ENCODE measurements around the gene CGAS. TPM values are rescaled to one million over a fixed set of nuclear protein-coding genes. Genes with fewer than 3 reads are reported as not detected.

Gene CGAS
- total and polyA plus RNA-seq, 2 experiments from 2014 or later = 8.3 to 12.7 TPM

GRCh38 chr6:73461537-73462350, 9.6 kb upstream of the CGAS start, which contains the start of gene MTO1:
Gene MTO1, plus strand, starts transcription at chr6:73461737. Its CDS starts 118 bp downstream, at chr6:73461855.
- TF ChIP-seq ZNF331 (CRISPR knock-in tag; IDR thresholded peaks at IDR 0.05; ENCODE audit: low read depth) = no peak
- peak; percentile 76 for TF ChIP-seq POLR2AphosphoS5 (IDR thresholded peaks at IDR 0.05; ENCODE audit: low read depth)
- TF ChIP-seq ZNF114 (CRISPR knock-in tag; IDR thresholded peaks at IDR 0.05) = no peak
- peak; percentile 18; the same call in 1 of the 2 replicates for TF ChIP-seq CREB1 (CRISPR knock-in tag; IDR thresholded peaks at IDR 0.05; ENCODE audit: low read depth)
- no peak for TF ChIP-seq EZH2 (IDR thresholded peaks at IDR 0.05; ENCODE audit: low read depth, unreplicated experiment)
- peak; percentile 90 for DNase-seq (ENCODE audit: low spot score)
- H3F3A ChIP-seq (replicated peaks; ENCODE audit: low read depth) = peaks cover 4% of the 10 kb centered on the region; the same call in 1 of the 2 replicates
- H3K27me3 Mint-ChIP-seq (ENCODE audit: insufficient read depth, low read depth, poor library complexity) = peaks cover 3% of the 10 kb centered on the region
- H3K27ac ChIP-seq (ENCODE audit: low read depth) = peak within 1 kb of the TSS; percentile 84
- peaks cover 7% of the 10 kb centered on the region; the same call in 1 of the 2 replicates for H3K36me3 ChIP-seq (ENCODE audit: insufficient read depth)
- peak within 1 kb of the TSS; percentile 81 for H3K4me3 ChIP-seq
- H3K36me3 Mint-ChIP-seq (ENCODE audit: low read depth) = peaks cover 19% of the 10 kb centered on the region
- H3K4me1 ChIP-seq (ENCODE audit: insufficient read depth) = peaks cover 4% of the 10 kb centered on the region; the same call in 1 of the 2 replicates
- H3K79me2 ChIP-seq (replicated peaks; ENCODE audit: insufficient read depth) = peaks cover 40% of the 10 kb centered on the region
- H3K4me1 Mint-ChIP-seq = peaks cover 4% of the 10 kb centered on the region
- no peaks in the 10 kb centered on the region for H3K27me3 ChIP-seq (ENCODE audit: insufficient read depth)
- peak within 1 kb of the TSS; percentile 97 for H3K27ac Mint-ChIP-seq
- H4K20me1 ChIP-seq (replicated peaks; ENCODE audit: insufficient read depth) = no peaks in the 10 kb centered on the region
- H3K4me2 ChIP-seq = peak within 1 kb of the TSS; percentile 99
- H3K4me3 Mint-ChIP-seq = peak within 1 kb of the TSS; percentile 93
- H3K9me3 Mint-ChIP-seq = peaks cover 3% of the 10 kb centered on the region; the same call in 1 of the 3 replicates
- no peaks in the 10 kb centered on the region for H3K9me2 ChIP-seq (ENCODE audit: insufficient read depth)
- ATAC-seq = peak; percentile 95
- peak within 1 kb of the TSS; percentile 88 for H2AFZ ChIP-seq

DNA sequence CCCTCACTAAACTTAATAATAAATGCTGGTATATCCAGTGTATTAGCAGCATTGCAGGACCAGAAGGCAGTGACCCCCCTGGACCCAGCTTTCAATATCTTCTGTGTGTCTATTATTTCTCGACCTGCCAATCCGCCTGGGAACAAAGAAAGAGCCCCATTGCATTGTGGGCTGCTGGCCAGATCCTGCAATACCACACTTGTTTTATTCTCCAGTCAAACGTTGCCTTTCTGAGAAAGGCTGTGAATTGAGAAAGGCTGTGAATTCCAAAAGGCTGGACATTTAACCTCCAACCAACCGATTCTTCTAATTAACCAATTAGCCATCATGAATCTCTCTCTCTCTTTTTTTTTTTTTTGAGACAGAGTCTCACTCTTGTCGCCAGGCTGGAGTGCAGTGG, 8.0 kb upstream of the CGAS start:
- Histone ChIP-seq H4K20me1 (replicated peaks; ENCODE audit: insufficient read depth) (no peaks in the 10 kb centered on the region), H3K36me3 (ENCODE audit: insufficient read depth) (no peaks in the 10 kb centered on the region), H3K4me2 (no peak overlapping the region), H3K9me2 (ENCODE audit: insufficient read depth) (no peaks in the 10 kb centered on the region), H3F3A (replicated peaks; ENCODE audit: low read depth) (peaks cover 4% of the 10 kb centered on the region; the same call in 1 of the 2 replicates), H3K4me3 (no peak overlapping the region), H3K79me2 (replicated peaks; ENCODE audit: insufficient read depth) (peaks cover 33% of the 10 kb centered on the region), H3K27ac (ENCODE audit: low read depth) (no peak overlapping the region), H3K4me1 (ENCODE audit: insufficient read depth) (peaks cover 4% of the 10 kb centered on the region; the same call in 1 of the 2 replicates), H3K27me3 (ENCODE audit: insufficient read depth) (no peaks in the 10 kb centered on the region), H2AFZ (no peak overlapping the region)
- Mint-ChIP-seq H3K27ac (no peak overlapping the region), H3K4me1 (peaks cover 4% of the 10 kb centered on the region), H3K27me3 (ENCODE audit: insufficient read depth, low read depth, poor library complexity) (peaks cover 3% of the 10 kb centered on the region), H3K4me3 (no peak overlapping the region), H3K36me3 (ENCODE audit: low read depth) (peaks cover 10% of the 10 kb centered on the region), H3K9me3 (peaks cover 3% of the 10 kb centered on the region; the same call in 1 of the 3 replicates)
- no peak for ATAC-seq
- no peak for DNase-seq (ENCODE audit: low spot score)
- TF ChIP-seq POLR2AphosphoS5 (IDR thresholded peaks at IDR 0.05; ENCODE audit: low read depth) = no peak
- no peak for TF ChIP-seq CREB1 (CRISPR knock-in tag; IDR thresholded peaks at IDR 0.05; ENCODE audit: low read depth)
- TF ChIP-seq, protein P1, sequence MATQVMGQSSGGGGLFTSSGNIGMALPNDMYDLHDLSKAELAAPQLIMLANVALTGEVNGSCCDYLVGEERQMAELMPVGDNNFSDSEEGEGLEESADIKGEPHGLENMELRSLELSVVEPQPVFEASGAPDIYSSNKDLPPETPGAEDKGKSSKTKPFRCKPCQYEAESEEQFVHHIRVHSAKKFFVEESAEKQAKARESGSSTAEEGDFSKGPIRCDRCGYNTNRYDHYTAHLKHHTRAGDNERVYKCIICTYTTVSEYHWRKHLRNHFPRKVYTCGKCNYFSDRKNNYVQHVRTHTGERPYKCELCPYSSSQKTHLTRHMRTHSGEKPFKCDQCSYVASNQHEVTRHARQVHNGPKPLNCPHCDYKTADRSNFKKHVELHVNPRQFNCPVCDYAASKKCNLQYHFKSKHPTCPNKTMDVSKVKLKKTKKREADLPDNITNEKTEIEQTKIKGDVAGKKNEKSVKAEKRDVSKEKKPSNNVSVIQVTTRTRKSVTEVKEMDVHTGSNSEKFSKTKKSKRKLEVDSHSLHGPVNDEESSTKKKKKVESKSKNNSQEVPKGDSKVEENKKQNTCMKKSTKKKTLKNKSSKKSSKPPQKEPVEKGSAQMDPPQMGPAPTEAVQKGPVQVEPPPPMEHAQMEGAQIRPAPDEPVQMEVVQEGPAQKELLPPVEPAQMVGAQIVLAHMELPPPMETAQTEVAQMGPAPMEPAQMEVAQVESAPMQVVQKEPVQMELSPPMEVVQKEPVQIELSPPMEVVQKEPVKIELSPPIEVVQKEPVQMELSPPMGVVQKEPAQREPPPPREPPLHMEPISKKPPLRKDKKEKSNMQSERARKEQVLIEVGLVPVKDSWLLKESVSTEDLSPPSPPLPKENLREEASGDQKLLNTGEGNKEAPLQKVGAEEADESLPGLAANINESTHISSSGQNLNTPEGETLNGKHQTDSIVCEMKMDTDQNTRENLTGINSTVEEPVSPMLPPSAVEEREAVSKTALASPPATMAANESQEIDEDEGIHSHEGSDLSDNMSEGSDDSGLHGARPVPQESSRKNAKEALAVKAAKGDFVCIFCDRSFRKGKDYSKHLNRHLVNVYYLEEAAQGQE (IDR thresholded peaks at IDR 0.05; ENCODE audit: unreplicated experiment) = no peak
- TF ChIP-seq, protein P2, sequence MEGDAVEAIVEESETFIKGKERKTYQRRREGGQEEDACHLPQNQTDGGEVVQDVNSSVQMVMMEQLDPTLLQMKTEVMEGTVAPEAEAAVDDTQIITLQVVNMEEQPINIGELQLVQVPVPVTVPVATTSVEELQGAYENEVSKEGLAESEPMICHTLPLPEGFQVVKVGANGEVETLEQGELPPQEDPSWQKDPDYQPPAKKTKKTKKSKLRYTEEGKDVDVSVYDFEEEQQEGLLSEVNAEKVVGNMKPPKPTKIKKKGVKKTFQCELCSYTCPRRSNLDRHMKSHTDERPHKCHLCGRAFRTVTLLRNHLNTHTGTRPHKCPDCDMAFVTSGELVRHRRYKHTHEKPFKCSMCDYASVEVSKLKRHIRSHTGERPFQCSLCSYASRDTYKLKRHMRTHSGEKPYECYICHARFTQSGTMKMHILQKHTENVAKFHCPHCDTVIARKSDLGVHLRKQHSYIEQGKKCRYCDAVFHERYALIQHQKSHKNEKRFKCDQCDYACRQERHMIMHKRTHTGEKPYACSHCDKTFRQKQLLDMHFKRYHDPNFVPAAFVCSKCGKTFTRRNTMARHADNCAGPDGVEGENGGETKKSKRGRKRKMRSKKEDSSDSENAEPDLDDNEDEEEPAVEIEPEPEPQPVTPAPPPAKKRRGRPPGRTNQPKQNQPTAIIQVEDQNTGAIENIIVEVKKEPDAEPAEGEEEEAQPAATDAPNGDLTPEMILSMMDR (conservative IDR thresholded peaks at IDR 0.05; ENCODE audit: low read depth in 2 of 2) = no peak
- no peak for TF ChIP-seq JUNB (IDR thresholded peaks at IDR 0.05; ENCODE audit: unreplicated experiment)
- TF ChIP-seq, protein P3, sequence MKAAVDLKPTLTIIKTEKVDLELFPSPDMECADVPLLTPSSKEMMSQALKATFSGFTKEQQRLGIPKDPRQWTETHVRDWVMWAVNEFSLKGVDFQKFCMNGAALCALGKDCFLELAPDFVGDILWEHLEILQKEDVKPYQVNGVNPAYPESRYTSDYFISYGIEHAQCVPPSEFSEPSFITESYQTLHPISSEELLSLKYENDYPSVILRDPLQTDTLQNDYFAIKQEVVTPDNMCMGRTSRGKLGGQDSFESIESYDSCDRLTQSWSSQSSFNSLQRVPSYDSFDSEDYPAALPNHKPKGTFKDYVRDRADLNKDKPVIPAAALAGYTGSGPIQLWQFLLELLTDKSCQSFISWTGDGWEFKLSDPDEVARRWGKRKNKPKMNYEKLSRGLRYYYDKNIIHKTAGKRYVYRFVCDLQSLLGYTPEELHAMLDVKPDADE (IDR thresholded peaks at IDR 0.05) = no peak
- no peak for TF ChIP-seq NANOG (IDR thresholded peaks at IDR 0.05; ENCODE audit: borderline replicate concordance)
- TF ChIP-seq ZNF331 (CRISPR knock-in tag; IDR thresholded peaks at IDR 0.05; ENCODE audit: low read depth) = no peak
- TF ChIP-seq ZNF114 (CRISPR knock-in tag; IDR thresholded peaks at IDR 0.05) = no peak

Measured in GM23338 (cell line).